DND-41 (cell line): ENCODE results near the gene DOK4.

ENCODE experiments used
- ATAC-seq: fragments of 200-7000 bp; cut with Tn5 transposase; 3 replicates; pipeline ENCODE4 v1.9.1; 2021; ENCODE audit warnings: low read depth; ENCODE audit not compliant: insufficient read depth
- DNase-seq: peaks from one replicate; pipeline ENCODE4 v3.0.0-alpha.2; 2020
- H2AFZ ChIP-seq: 2 replicates; pipeline ENCODE4 v1.6.0; 2012; ENCODE audit warnings: low read depth, low read length
- H3K27ac ChIP-seq: 2 replicates; pipeline ENCODE4 v1.5.1; 2012; ENCODE audit warnings: low read length, inconsistent platforms
- H3K27me3 ChIP-seq: fragments of 200-600 bp; sonication (generic); 2 replicates; pipeline ENCODE4 v1.6.0; 2012; ENCODE audit warnings: low read length, mild to moderate bottlenecking, inconsistent platforms; ENCODE audit not compliant: insufficient read depth, poor library complexity
- H3K36me3 ChIP-seq: 2 replicates; pipeline ENCODE4 v1.5.1; 2012; ENCODE audit warnings: low read length, inconsistent platforms; ENCODE audit not compliant: insufficient read depth
- H3K4me1 ChIP-seq: 2 replicates; pipeline ENCODE4 v1.5.1; 2012; ENCODE audit warnings: mild to moderate bottlenecking, low read length; ENCODE audit not compliant: insufficient read depth
- H3K4me2 ChIP-seq: 2 replicates; pipeline ENCODE4 v1.6.0; 2012; ENCODE audit warnings: mild to moderate bottlenecking, moderate library complexity, low read length, inconsistent platforms; ENCODE audit not compliant: insufficient read depth
- H3K4me3 ChIP-seq, 2 experiments: fragments of 200-600 bp in 1 of 2; shearing (Covaris generic) in 1 of 2; 2 replicates each; pipeline ENCODE4 v1.5.1; 2012 to 2016; ENCODE audit warnings: inconsistent platforms in 2 of 2, low read length in 2 of 2, mild to moderate bottlenecking in 2 of 2, low read depth in 1 of 2, moderate library complexity in 1 of 2
- H3K79me2 ChIP-seq: 2 replicates; pipeline ENCODE4 v1.6.0; 2012; ENCODE audit warnings: low read length, inconsistent platforms; ENCODE audit not compliant: insufficient read depth
- H3K9ac ChIP-seq: 2 replicates; pipeline ENCODE4 v1.6.0; 2012; ENCODE audit warnings: low read depth, mild to moderate bottlenecking, inconsistent platforms, low read length, moderate library complexity
- H3K9me3 ChIP-seq: 2 replicates; pipeline ENCODE4 v1.5.1; 2012; ENCODE audit warnings: low read length, moderate library complexity, mild to moderate bottlenecking, inconsistent platforms; ENCODE audit not compliant: insufficient read depth, severe bottlenecking
- H4K20me1 ChIP-seq: 2 replicates; pipeline ENCODE4 v1.6.0; 2012; ENCODE audit warnings: low read length; ENCODE audit not compliant: insufficient read depth
- CTCF ChIP-seq: IDR thresholded peaks from 2 replicates; pipeline ENCODE4 v1.5.1; 2012; ENCODE audit warnings: borderline replicate concordance, low read length, moderate library complexity, mild to moderate bottlenecking; ENCODE audit not compliant: poor library complexity, severe bottlenecking; ENCODE audit errors: extremely low read depth
- EZH2 ChIP-seq: IDR thresholded peaks from 3 replicates; pipeline ENCODE4 v1.6.1; 2012; ENCODE audit warnings: borderline replicate concordance, low read depth, mild to moderate bottlenecking, moderate library complexity, low read length, inconsistent platforms; ENCODE audit not compliant: severe bottlenecking

Gene DOK4

GRCh38 chr16:57430955-57431354, 55.3 kb downstream of the DOK4 start:
- DNase-seq (no peak), ATAC-seq (no peak)
- H3K27ac ChIP-seq: no peak overlapping the region
- no peaks in the 10 kb centered on the region for H3K27me3 ChIP-seq
- no peak overlapping the region for H3K4me2 ChIP-seq
- peaks cover 79% of the 10 kb centered on the region for H3K36me3 ChIP-seq
- no peak for TF ChIP-seq EZH2
- TF ChIP-seq CTCF: no peak
- H3K9ac ChIP-seq: no peak overlapping the region
- H3K79me2 ChIP-seq: no peaks in the 10 kb centered on the region
- no peaks in the 10 kb centered on the region for H3K9me3 ChIP-seq
- no peaks in the 10 kb centered on the region for H4K20me1 ChIP-seq
- no peaks in the 10 kb centered on the region for H3K4me1 ChIP-seq
- H2AFZ ChIP-seq: no peak overlapping the region
- H3K4me3 ChIP-seq: no peak overlapping the region

- H3K9ac ChIP-seq: no peak overlapping the region
- H3K9me3 ChIP-seq: no peaks in the 10 kb centered on the region
- H3K27me3 ChIP-seq: no peaks in the 10 kb centered on the region
- no peaks in the 10 kb centered on the region for H3K79me2 ChIP-seq
- peaks cover 48% of the 10 kb centered on the region for H3K36me3 ChIP-seq
- no peak overlapping the region for H3K4me3 ChIP-seq
- H3K4me2 ChIP-seq: no peak overlapping the region
- ATAC-seq (no peak), DNase-seq (no peak)
- TF ChIP-seq CTCF: no peak
- no peak for TF ChIP-seq EZH2
- H2AFZ ChIP-seq: no peak overlapping the region
- no peak overlapping the region for H3K27ac ChIP-seq
- no peaks in the 10 kb centered on the region for H3K4me1 ChIP-seq
- no peaks in the 10 kb centered on the region for H4K20me1 ChIP-seq
Measured at GRCh38 chr16:57427824-57428223, 58.5 kb downstream of the DOK4 start.

GRCh38 chr16:57427307-57427706, 59.0 kb downstream of the DOK4 start:
- H3K4me1 ChIP-seq: no peaks in the 10 kb centered on the region
- ATAC-seq: no peak

More at GRCh38 chr16:57427307-57427706, 59.0 kb downstream of the DOK4 start:
- H4K20me1 ChIP-seq: no peaks in the 10 kb centered on the region
- no peak overlapping the region for H3K4me3 ChIP-seq
- H3K79me2 ChIP-seq: no peaks in the 10 kb centered on the region
- DNase-seq: no peak
- no peaks in the 10 kb centered on the region for H3K27me3 ChIP-seq
- H2AFZ ChIP-seq: no peak overlapping the region
- peaks cover 43% of the 10 kb centered on the region for H3K36me3 ChIP-seq
- TF ChIP-seq CTCF (no peak), EZH2 (no peak)
- H3K27ac ChIP-seq: no peak overlapping the region
- H3K4me2 ChIP-seq: no peak overlapping the region
- no peak overlapping the region for H3K9ac ChIP-seq
- no peaks in the 10 kb centered on the region for H3K9me3 ChIP-seq
